Activated T-cell treated with anti-CD3 and anti-CD28 coated beads for 4 hours (primary cell): ENCODE data around the gene PPP1R14C.

Experiments used
- DNase-seq: peaks from one replicate; pipeline ENCODE4 v3.0.0-alpha.2; 2020

Gene PPP1R14C

DNA sequence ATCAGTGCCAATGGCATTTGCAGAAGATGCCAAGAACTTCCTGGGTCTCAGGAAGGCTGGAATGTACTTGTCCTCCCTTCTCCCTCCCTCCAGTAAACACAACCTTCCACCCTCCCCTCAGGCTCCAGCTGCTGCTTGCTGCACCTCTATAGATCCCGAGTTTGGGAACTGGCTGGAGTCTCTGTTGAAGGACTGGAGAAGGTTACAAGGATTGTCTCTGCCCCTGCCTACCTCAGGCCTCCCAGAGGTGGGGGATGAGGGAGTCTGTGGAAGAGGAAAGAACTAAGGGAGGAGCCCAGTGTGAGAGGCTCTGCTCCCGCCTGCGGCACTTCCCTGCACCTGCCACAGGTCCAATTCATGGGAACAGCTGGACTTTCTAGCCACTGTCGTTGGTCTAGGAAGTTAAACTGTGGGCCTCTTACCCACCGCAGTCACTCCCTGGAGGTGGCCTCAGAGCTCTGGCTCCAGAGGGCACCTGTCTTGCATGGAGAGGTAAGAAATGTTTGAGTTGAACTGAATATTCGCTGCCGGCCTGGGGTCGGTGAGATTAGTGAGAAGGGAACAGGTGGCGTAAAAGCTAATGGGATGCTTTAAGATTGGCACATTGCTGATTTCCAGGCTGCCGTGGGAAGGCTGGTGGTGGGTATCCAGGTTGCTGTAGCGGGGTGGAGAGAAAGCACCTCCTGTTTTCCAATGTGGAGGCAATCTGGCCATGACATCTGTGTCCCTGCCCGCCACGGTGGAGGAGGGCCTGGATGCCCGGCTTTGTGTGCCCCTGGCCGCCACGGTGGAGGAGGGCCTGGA lies 54.3 kb downstream of the PPP1R14C start:
- DNase-seq: no peak

DNA sequence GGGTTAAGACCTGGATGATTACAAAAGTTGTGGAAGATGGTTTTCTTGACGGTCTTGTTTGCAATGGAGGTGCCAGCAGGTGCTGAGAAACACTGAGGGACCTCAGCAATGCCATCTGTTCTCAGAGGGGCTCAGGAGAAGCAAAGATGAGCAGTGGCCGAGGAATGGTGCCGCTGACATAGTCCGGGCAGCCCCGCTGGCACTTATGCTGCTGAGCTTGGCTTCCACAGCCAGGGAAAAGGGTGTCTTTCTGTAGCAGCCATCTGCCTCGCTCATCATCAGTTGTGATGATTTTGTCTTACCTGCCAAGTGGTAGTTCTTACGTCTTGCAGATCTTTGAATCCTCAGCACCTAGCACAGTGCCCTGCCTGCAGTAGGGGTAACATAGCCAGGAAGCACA lies 55.7 kb downstream of the PPP1R14C start:
- no peak for DNase-seq

DNA sequence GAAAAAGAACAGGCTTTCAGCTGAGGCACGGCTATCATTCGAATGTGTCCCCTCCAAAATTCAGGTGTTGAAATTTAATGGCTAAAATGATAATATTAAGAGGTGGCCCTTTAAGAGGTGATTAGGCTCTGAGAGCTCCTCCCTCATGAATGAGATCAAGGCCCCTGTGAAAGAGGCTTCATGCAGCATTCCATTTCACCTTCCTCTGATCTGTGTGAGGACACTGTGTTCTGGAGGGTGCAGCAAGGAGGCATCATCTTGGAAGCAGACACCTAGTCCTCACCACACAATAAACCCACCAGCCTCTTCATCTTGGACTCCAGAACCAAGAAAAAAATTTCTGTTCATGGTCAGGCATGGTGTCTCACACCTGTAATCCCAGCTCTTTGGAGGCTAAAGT lies 56.4 kb downstream of the PPP1R14C start:
- DNase-seq: no peak

DNA sequence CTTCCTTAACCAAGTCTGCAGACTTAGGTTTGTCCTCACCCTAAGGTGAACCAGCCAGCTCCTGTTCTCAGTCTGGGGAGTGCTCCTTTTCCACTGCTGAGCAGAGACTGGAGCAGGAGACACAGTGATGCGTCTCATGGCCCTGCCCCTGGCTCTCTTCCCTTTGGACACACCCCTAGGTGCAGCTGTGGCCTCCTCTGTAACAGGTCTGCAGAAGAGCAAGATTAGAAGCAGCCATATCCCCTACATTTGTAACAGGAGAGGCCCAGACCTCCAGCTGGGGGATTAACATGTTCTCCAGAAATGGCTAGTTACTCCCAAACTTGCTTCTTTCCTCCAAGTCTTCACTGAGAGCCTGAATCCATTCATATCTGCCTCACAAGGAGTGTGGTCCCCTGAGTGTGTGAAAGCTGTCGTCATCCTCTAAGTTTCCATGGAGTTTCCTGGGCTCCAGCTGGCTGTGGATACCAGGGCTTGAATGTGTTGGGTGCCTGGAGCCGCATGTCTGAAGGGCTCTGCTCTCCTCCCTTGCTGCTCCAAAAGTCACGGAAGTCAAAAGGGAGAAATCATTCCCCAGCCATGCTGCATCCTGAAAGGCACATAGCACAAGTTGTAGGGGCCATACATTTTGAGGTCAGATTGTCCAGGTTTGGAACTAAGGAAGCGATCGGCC lies 57.7 kb downstream of the PPP1R14C start:
- no peak for DNase-seq

DNA sequence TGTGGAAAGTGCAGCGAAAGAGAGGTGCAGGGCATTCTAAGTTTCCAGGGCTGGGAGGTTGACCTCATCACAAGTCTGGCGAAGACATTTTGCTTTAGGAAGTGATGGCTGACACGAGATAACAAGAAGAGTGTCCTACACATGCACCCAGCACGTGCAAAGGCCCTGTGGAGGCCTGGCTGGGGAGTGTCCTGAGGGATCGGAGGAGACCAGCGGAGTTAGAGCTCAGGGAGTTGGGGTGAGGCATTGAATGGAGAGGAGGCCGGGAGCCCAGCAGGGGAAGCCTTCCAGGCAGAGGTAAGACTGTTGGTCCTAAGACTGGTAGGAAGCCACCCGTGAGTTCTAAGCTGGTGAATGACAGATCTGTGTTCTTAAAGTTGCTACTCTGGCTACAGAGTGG lies 58.4 kb downstream of the PPP1R14C start:
- DNase-seq: no peak

DNA sequence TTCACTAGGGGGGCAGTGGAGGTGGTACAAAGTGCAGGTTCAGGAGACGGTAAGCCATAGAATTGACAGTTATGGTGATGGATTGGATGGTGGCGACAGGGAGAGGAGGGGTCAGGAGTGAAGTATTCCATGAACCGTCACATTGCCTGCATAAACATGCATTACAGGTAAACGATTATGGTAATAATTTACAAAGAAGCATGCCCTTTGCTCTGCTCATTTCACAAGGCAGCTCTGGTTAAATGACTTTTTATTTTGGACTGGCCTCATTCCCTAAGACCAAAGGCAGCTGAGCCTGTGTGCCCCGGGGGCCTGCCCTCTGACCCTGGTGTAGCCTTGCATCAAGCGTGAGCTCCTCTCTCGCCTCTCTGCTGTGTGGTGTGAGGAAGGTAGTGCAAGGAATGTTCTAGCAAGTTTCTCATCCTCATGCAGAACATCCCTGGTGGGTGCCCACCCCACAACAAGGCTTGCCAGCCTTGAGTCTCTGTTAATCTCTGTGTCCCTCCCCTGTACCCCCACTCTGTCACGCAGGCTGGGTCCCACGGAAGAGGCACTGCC lies 59.0 kb downstream of the PPP1R14C start:
- no peak for DNase-seq

DNA sequence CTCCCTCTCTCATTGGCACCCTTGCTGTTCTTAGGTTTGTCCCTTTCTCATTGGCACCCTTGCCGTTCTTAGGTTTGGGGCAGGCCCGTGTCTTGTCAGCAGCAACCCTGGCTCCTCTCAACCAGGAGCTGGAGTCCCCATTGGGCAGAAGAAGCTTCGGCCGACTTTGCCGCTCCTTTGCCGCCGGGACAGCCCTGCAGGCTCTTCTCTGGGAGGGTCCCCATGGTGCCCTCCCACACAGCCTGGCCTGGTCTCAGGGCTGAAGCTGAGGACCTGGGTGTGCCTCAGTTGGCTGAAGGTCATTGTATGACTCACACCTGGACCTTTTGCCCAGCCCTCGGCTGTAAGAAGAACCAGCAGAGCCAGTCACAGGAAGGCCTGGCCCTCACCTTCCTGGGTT lies 59.6 kb downstream of the PPP1R14C start:
- DNase-seq: no peak

DNA sequence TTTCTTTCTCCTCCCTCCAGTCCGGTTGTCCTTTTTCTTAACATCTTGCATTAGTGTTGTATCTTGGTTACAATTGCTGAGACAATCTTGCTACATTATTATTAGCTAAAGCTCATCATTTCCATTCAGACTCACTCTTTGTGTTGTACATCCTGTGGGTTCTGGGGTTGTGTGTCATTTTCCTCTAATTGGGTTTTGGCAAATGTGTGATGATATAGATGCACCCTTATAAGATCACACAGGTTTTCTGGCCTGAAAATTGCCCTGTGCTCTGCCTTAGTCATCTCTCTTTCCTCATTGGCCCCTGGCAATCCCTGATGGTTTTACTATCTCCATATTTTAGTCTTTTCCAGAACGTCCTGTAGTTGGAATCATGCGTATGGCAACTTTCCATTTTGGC lies 60.1 kb downstream of the PPP1R14C start:
- no peak for DNase-seq

DNA sequence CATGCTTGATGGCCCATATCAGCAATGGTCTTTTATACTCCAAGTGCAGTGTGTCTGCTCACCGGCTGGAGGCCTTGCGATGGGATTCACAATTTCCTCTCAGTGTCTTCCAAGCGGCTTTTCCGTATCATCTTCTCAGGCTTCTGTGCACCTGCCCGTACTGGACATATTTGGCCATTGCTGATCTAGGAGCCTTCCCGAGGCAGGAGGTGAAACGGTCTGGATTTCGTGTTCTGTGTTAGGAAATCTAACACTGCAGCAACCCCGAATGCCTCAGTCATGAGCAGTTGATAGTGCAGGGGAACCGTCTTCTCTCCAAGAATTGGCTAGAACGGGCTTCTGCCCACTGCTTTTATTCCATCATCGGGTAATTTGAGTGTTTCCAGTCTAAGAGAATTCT lies 60.5 kb downstream of the PPP1R14C start:
- no peak for DNase-seq

DNA sequence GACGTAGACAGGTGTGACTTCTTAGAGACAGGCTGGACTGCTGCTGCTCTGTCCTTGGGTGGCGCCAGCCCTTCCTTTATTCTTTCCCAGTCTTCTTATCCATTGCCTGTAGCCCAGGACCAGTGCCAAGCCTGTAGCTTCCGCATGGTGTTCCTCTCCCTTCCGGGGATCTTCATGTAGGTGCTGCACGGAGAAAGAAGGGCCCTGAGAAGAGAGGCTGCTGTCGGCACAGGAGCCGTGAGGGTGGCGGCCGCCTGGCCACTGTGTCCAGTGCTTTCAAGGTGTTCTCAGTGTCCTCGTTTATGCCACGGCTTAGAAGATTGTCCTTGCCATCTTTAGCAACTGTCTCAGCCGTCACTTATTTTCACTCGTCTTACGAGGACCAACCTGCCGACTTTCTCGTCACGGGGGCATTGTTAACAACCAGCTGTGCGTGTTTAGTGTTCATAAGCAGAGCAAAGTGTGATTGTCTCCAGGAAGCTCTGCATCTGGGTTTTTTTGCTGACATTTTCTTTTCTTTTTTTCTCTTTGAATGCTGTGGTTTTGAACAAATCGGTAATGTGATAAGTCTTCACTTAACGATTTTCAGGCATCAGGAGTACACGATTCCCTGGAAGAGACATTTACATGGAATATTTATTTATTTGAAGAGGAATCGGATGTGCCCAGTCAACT lies 61.2 kb downstream of the PPP1R14C start:
- DNase-seq: no peak

DNA sequence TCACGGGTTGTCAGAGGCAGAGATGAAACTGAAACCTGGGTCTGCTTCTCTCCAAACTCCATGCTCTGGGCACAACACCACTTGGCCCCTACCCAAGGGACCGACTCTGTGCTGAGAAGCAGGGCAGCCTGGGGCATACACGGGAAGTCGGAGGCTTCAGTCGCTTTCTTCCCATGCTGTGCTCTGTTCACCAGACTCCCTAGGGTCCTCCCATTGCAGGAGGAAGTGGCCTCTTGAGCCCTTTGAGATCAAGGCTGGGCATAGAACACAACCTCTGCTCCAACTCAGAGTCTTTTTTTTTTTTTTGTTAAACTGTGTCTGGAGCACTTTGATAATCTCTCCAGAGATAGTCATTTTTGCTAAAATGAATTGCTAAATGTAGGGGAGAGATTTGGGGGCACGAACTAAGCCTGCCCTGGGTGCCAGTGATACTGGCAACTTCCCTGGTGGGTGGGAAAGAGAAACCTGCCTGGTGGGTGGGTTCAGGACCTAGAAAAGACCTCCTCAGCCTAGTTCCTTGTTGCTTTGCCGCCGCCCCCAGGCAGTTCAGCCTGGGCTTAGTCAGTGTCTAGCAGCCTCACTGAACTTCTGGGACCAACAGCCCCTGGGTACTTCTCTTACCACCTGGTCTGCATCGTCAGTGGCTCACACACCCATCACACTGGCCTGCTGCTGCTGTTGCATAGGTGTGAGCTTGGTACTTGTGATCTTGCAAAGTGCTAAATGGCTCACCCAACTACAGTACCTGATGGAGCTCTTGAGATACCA lies 62.0 kb downstream of the PPP1R14C start:
- DNase-seq: no peak

DNA sequence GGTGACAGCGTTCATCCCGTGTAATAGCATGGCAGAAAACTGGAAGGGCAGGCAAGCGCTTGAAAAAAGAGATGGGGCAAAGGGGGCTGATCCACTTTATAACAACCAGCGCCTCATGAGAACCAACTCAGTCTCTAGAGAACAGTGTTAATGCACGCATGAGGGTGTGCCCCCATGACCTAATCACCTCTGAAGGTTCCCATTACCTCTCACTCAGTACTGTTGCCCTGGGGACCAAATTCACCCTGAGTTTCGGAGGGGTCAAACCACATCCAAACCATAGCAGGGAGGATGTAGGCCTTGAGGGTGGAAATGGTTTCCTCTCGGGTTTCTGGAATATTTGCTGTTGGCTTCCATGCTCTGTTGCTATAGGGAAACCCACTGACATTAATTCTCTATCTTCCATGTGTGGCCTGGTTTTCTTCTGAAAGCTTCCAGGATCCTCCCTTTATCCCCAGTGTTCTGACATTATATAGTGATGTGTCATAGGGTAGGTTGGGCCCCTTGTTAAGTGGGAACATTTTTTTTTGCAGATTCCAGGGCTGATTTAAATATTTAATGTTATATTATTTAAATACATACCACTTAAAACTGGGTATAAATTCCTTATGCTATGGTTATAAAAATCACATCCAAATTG lies 65.2 kb downstream of the PPP1R14C start:
- DNase-seq: no peak

DNA sequence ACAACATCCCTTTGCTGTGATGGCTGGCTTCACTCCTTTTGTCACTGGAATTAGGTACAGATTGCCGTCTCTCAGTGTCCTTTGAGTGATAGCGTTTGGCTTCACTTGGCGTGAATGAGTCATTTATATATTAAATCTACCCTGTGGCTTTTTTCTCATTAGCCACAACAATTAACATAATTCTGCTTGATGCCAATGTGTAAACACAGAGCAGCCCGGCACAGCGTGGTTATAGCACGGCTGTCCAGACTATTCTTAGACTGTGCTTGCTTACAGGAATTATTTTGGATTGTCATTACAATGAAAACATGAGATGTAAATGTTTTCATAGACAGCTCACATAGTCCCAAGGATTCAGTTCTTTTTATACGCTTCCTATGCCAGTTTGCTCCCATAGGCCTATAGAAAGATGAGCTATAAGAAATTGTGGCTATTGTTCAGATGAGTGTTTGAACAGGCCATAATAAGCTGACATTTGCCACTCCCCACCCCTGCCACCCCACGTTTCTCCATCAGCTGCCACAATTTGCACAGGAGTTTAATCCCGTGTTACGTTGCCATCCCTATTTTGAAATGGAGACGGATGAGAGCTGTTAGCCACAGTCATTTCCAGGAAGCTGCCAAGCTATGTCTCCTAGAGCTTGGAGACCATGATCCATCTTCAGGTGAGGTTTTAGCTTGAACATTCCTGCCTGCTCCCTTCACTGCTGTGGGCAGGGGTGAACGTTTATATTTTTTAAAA lies 65.9 kb downstream of the PPP1R14C start:
- DNase-seq: no peak

DNA sequence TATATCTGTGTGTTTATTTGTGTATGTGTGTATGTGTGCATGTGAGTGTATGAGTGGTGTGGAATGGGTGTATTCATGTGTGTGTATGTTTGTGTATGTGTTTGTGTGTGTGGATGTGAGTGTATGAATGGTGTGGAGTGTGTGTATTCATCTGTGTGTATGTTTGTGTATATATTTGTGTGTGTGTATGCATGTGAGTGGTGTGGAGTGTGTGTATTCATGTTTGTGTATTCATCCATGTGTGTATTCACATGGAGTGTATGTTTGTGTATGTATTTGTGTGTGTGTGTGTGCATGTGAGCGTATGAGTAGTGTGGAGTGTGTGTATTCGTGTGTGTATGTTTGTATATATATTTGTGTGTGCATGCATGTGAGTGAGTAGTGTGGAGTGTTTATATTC lies 66.6 kb downstream of the PPP1R14C start:
- no peak for DNase-seq

DNA sequence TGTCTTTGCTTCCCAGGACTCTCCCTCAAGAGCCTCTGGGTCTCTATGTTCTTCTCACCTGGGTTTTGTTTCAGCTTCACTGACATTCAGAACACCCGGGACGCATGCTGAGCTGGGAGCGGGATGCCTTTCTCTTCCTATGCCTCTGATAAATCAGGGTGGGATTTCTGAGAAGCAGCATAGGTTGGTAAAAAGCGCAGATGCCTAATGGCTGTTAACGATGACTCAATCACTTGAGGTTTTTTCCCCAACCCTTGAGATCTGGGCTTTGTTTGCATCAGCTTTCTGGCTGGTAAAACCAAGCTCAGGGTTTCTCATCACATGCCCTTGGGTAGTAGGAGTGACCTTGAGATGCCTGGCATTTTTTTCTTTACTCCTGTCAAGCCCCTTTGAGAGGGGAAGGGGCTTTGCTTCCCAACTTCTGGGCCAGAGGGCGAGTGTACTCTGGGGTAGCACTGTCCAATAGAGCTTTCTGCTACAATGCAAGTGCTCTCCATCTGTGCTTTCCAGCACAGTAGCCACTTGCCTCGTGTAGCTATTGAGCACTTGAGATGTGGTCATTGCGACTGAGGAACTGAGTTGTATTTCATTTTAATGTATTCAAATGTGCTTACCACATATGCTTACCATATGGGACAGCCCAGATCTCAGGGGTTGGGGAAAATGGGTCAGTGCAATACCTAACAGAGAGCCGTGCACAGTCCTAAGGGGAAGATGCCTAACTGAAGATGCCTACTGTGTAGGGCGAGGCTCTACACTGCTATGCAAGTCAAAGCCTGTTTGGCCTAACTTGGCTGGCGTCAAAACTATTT lies 69.1 kb downstream of the PPP1R14C start:
- DNase-seq: no peak

DNA sequence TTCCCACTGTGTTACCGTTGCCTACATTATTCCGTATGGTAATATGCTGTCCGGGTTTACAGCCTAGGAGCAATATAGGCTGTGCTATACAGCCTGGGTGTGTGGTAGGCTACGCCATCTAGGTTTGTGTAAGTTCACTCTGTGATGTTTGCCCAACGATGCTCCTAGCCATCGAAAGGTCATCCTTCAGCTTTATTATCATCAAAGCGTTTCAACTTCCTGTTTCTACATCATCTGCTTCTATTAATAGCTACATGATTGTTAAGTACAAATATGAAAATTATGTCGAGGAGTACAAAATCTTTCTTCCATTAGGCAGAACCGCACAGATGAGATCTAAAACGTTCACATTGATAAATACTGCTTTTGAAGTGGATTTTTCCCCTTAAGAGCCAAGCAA lies 69.9 kb downstream of the PPP1R14C start:
- no peak for DNase-seq

DNA sequence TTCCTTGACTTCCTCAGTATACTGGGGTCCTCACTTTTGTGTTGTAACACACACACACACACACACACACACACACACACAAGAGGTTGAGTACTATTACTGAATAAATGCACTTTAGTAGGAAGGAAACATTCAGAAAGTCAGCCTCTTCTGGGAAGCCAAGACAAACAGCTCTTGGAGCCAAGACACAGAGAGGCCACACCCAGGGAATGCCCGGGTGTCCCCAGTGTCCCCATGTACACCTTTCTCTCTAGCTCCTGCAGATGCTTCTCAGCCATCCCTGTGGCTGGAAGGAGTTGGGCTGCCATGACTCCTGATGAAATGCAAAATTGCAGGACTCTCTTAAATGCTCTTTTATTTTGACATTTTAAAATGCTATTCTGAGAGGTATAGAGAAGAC lies 70.5 kb downstream of the PPP1R14C start:
- no peak for DNase-seq

DNA sequence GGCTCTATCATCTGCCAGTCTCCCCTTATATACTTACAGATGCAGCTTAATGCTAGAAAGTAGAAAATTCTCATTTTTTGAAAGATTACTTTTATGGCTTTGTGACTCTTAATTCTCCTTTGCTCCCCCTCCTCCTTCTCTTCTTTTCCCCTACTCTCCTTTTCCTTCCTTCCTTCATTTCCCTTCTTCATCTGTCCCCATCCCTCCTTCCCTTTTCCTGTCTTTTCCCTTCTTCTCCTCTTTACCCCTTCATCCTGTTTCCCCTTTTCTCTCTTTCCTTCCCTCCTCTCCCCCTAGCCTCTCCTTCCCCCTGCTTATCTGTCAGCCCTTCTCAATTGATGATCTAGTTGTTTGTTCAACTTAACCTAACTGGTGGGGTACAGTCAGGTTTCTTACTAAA lies 71.5 kb downstream of the PPP1R14C start:
- DNase-seq: no peak

DNA sequence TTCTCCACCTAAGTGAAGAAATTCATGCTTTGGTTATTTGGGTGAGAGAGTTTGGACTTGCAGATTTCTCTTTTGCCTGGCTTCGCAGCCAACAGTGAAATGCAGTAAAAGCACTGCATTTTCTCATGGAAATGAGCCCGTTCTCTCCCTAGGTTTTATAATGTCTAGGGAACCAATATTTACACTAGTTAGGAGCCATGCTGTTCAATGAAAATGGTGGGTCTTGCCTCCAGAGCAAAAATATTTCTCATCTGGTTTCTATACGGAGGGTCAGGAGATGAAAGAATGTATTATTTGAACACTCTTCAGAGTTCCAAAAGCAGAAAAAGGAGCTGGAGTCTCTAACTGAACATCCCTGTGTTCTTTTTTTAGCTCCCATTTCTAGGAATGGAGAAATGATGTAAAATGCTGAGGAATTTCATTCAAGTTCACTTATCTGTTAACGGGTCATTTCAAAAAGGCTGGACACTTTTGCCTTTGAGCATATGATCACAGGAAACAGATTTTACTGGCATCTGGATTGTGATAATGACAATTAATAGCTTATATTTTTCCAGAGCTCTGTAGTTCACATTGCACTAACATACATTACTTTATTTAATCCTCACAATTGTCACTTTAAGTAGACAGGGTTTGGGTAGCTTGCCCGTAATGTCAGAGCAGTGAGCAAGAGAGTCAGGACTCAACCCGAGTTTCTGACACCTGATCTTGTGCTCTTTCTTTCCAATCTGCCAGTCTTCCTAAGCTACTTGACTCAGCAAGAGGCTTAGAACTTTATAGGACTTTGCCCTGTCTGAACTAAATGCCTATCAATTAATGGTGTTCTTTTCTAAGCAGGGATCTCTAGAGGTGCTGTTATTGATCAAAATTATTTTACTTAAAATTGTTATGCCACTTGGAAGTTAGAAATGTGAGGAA lies 78.0 kb downstream of the PPP1R14C start:
- no peak for DNase-seq

DNA sequence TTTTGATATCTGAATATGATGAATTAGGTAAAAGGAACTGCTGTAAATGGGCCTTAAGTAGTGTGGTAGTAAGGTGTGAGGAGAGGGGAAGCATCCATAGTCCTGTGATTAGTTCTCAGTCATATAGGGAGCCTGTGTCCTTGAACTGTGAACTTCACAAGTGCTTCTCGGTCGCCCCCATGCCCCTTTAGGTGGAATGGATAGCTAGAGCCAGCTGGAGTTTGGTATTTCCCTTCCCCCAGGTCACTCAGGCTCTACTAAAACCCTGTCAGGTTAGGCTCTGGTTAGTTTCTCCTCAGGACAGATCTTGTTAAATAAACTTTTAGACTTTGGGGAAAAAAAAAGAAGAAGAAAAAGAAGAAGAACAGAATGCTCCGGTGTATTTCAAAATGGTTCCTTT lies 82.0 kb downstream of the PPP1R14C start:
- no peak for DNase-seq
